WTC11 (cell line): ENCODE results near the gene VIPAS39.

ENCODE experiments used
- AFF4 ChIP-seq: sonication (generic); formaldehyde crosslinking; IDR thresholded peaks from 2 replicates; pipeline ENCODE4 v1.8.1; 2023; ENCODE audit warnings: mild to moderate bottlenecking, missing genetic modification reagents, borderline replicate concordance
- CTCF ChIP-seq: fragments of 200-600 bp; IDR thresholded peaks from 2 replicates; pipeline ENCODE4 v1.8.0; 2022; ENCODE audit warnings: antibody characterized with exemption
- ESRRA ChIP-seq: sonication (generic); formaldehyde crosslinking; IDR thresholded peaks from 2 replicates; pipeline ENCODE4 v1.8.1; 2022; ENCODE audit warnings: mild to moderate bottlenecking, missing genetic modification reagents, borderline replicate concordance
- IRF2 ChIP-seq: sonication (generic); formaldehyde crosslinking; IDR thresholded peaks from 2 replicates; pipeline ENCODE4 v1.8.0; 2022; ENCODE audit warnings: low read depth, missing genetic modification reagents, borderline replicate concordance
- MAX ChIP-seq: sonication (generic); formaldehyde crosslinking; IDR thresholded peaks from 2 replicates; pipeline ENCODE4 v1.8.0; 2022; ENCODE audit warnings: mild to moderate bottlenecking, missing genetic modification reagents
- RORB ChIP-seq: fragments of 250-450 bp; sonication (Bioruptor Pico); IDR thresholded peaks from 2 replicates; pipeline ENCODE4 v1.9.0; 2021; ENCODE audit warnings: mild to moderate bottlenecking
- ZNF232 ChIP-seq: sonication (generic); formaldehyde crosslinking; IDR thresholded peaks from 2 replicates; pipeline ENCODE4 v1.8.0; 2022; ENCODE audit warnings: mild to moderate bottlenecking, missing genetic modification reagents
- ZNF671 ChIP-seq: fragments of 250-450 bp; sonication (Bioruptor Pico); IDR thresholded peaks from 2 replicates; pipeline ENCODE4 v1.8.0; 2021; ENCODE audit warnings: mild to moderate bottlenecking

- no peak for TF ChIP-seq CTCF
- TF ChIP-seq RORB: no peak
- no peak for TF ChIP-seq ZNF671 (CRISPR knock-in tag)
- TF ChIP-seq AFF4 (CRISPR knock-in tag): no peak
- TF ChIP-seq ESRRA: no peak
- TF ChIP-seq ZNF232 (CRISPR knock-in tag): no peak
- TF ChIP-seq MAX (CRISPR knock-in tag): no peak
- TF ChIP-seq IRF2 (CRISPR knock-in tag): no peak
These were observed 33.7 kb upstream of the VIPAS39 start for GRCh38 chr14:77491056-77491455.
